ENCODE data around the gene INCA1.

The INCA1 gene

DNA sequence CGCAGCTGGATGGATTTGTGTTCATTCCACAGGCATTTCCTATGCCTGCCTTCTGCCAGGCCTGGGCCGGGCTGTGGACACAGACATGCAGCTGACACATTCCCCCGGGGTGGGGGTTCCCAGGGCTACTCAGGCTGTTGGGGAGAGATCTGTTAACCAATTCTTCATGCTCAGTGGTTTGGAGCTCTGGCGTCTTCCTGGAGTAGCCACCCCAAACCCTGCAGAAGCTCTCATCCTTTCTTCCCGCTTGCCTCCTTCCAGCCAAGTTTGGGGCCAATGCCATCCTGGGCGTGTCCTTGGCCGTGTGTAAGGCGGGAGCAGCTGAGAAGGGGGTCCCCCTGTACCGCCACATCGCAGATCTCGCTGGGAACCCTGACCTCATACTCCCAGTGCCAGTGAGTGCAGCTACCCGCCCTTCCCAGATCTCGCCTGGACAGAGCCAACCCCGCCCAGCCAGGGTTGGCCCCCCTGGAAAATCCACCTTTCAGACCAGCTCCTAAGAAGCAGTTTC lies 43.8 kb downstream of the INCA1 start:
- no peak for TF ChIP-seq POLR2A (IDR thresholded peaks at IDR 0.05; ENCODE audit: low read depth, low read length)
- TF ChIP-seq PAX5 (IDR thresholded peaks at IDR 0.05; ENCODE audit: insufficient read depth, low read length, severe bottlenecking): no peak
- TF ChIP-seq TAF1 (IDR thresholded peaks at IDR 0.05; ENCODE audit: low read depth, low read length): no peak
- TF ChIP-seq POLR2AphosphoS5 (IDR thresholded peaks at IDR 0.05; ENCODE audit: low read depth, low read length): no peak
- TF ChIP-seq SPI1 (IDR thresholded peaks at IDR 0.05; ENCODE audit: low read depth, low read length): no peak
- no peak for TF ChIP-seq POU2F2 (IDR thresholded peaks at IDR 0.05; ENCODE audit: low read depth, low read length)
- DNase-seq (ENCODE audit: insufficient read length, low spot score) (no peak), FAIRE-seq (no peak)

DNA sequence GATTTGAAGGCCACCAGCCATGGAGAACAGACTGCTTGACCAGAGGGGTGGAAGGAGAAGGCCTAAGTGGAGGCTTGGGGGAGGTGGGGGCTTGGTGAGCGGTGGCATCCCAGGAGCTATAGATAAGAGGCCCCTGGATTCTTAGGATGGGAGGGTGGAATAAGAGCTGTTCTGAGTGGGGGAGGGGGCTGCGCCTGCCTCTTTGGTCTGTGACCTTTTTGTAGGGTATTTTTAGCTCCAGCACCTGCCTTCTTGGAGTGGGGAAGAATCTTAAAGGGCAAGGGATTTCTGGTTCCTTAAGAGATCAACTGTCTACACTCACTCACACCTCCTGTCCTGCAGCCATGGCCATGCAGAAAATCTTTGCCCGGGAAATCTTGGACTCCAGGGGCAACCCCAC lies 45.8 kb downstream of the INCA1 start:
- TF ChIP-seq TAF1 (IDR thresholded peaks at IDR 0.05; ENCODE audit: low read depth, low read length): no peak
- no peak for TF ChIP-seq POLR2A (IDR thresholded peaks at IDR 0.05; ENCODE audit: low read depth, low read length)
- no peak for TF ChIP-seq SPI1 (IDR thresholded peaks at IDR 0.05; ENCODE audit: low read depth, low read length)
- TF ChIP-seq POU2F2 (IDR thresholded peaks at IDR 0.05; ENCODE audit: low read depth, low read length): no peak
- no peak for TF ChIP-seq PAX5 (IDR thresholded peaks at IDR 0.05; ENCODE audit: insufficient read depth, low read length, severe bottlenecking)
- TF ChIP-seq POLR2AphosphoS5 (IDR thresholded peaks at IDR 0.05; ENCODE audit: low read depth, low read length): no peak
- FAIRE-seq (no peak), DNase-seq (ENCODE audit: insufficient read length, low spot score) (no peak)

DNA sequence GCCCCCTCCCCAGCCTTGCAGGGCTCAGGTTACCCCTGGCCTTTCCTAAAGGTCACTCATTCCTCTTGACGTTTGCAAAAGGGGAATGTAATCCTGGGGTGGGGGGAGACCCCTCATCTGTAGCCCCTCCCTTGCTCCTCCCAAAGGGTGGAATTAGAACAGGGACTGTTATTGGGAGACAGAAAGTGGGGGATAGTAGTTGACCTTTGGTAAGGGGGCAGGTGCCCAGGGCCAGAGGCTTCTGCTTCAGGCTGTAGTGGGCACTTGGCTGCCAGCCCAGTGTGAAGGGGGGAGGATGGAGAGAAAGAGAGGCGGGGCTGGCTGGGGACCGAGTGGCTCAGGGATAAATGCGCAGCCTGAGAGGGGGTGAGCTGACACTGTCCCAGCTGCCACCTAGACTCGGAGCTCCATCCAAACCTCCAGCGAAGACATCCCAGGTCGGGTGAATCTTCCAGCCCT lies 46.5 kb downstream of the INCA1 start, which contains the start of gene ENO3:
Gene ENO3, plus strand, starts transcription at position 374 of the 459 bp plus-strand sequence. CDS start 711 bp downstream, outside the sequence.
- FAIRE-seq: peak; percentile 76
- TF ChIP-seq POLR2AphosphoS5 (IDR thresholded peaks at IDR 0.05; ENCODE audit: low read depth, low read length) (no peak), PAX5 (IDR thresholded peaks at IDR 0.05; ENCODE audit: insufficient read depth, low read length, severe bottlenecking) (no peak), TAF1 (IDR thresholded peaks at IDR 0.05; ENCODE audit: low read depth, low read length) (no peak), SPI1 (IDR thresholded peaks at IDR 0.05; ENCODE audit: low read depth, low read length) (no peak), POLR2A (IDR thresholded peaks at IDR 0.05; ENCODE audit: low read depth, low read length) (no peak), POU2F2 (IDR thresholded peaks at IDR 0.05; ENCODE audit: low read depth, low read length) (no peak)
- DNase-seq (ENCODE audit: insufficient read length, low spot score): no peak

DNA sequence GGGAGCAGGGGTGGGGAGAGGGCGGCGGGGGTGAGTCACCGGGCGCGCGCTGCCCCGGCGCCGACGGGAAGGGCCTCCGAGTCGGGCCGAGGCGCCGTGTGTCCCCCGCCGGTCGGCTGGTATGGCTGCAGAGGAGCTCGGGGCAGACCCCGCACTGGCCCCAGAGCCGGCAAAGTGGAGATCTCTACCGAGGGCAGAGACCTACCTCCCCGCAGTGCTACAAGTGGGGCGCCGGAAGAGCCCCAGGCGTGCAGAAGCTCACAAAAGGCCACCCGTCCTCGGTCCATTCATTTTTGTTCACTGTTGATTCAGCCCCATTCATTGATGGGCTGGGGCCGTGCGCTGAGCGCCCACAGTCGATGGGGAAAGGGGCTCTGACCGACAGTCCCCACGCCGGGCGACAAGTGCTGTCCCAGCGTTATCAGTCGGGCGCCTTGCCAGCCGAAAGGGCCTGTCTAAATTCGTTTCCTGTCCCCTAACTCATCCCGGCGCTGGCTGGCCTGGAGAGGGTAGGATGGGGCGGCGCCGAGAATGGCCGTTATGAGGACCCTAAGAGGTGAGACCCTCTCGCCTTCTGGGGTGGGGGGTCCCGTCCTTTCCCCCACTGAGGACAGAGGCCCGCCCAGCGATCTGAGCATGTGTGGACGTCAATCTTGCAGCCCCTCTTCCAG lies 47.1 kb downstream of the INCA1 start:
- FAIRE-seq (no peak), DNase-seq (ENCODE audit: insufficient read length, low spot score) (no peak)
- TF ChIP-seq POLR2A (IDR thresholded peaks at IDR 0.05; ENCODE audit: low read depth, low read length): peak; percentile 31
- no peak for TF ChIP-seq PAX5 (IDR thresholded peaks at IDR 0.05; ENCODE audit: insufficient read depth, low read length, severe bottlenecking)

DNA sequence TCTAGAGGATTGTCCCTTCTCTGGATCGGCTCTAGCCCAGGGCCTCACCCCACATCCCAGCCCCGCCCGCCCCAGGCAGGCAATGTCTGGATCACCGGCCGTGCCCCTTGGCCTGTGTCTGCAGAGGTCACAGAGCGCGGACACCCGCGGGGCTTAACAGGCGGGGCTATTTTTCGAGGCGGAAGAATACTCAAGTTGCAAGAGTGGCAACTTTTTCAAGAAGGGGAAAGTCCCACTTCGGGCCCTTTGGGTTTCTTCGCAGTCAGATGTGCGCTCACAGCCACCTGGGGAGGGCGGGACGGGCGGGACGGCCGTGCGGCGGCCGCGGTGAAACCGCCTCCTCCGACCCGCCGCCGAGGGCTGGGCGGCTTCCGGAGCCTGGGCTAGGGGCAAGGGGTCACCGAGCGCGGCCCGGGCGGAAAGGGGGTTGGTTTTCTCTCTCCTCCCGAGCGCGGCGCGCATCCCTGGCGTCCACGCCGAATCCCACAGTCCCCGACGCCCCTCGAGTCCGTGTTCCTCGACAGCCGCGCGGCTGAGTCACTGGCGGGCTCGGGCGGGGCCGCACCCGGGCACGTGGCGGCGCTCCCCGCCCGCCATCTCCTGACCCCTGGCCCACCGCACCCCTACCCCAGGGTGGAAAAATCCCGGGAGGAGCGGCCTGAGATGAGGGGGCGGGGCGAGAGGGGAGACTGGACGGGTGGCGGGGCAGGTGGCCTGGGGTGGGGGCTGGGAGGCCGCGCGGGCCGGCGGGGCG lies 47.8 kb downstream of the INCA1 start:
- DNase-seq (ENCODE audit: insufficient read length, low spot score) (peak; percentile 77), FAIRE-seq (no peak)
- TF ChIP-seq SPI1 (IDR thresholded peaks at IDR 0.05; ENCODE audit: low read depth, low read length): no peak
- TF ChIP-seq POU2F2 (IDR thresholded peaks at IDR 0.05; ENCODE audit: low read depth, low read length): 0 out of 2 replicates have a peak, but pooled peaks have one; percentile 18

DNA sequence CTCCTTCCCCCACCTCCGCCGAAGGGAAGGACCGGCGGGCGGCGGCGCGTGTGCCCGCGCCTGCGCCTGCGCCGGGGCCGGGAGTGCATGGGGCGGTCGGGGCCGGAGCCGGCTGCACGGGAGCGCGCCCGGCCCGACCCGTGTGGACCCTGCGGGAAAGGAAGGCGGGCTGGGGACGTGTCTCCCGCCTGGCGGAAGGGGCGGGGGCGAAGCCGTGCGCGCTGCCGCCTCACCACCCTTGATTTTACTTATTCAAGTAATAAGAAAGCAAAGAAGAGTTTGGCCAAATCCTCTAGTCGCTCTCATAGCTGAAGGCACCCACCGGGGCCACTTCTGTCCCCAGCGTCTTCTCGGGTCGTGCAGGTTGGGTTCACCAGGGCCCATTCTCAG lies 48.4 kb downstream of the INCA1 start:
- DNase-seq (ENCODE audit: insufficient read length, low spot score): peak; percentile 84
- FAIRE-seq: no peak
- TF ChIP-seq POLR2A (IDR thresholded peaks at IDR 0.05; ENCODE audit: low read depth, low read length) (no peak), TAF1 (IDR thresholded peaks at IDR 0.05; ENCODE audit: low read depth, low read length) (peak; percentile 54; the same call in 1 of the 2 replicates)

DNA sequence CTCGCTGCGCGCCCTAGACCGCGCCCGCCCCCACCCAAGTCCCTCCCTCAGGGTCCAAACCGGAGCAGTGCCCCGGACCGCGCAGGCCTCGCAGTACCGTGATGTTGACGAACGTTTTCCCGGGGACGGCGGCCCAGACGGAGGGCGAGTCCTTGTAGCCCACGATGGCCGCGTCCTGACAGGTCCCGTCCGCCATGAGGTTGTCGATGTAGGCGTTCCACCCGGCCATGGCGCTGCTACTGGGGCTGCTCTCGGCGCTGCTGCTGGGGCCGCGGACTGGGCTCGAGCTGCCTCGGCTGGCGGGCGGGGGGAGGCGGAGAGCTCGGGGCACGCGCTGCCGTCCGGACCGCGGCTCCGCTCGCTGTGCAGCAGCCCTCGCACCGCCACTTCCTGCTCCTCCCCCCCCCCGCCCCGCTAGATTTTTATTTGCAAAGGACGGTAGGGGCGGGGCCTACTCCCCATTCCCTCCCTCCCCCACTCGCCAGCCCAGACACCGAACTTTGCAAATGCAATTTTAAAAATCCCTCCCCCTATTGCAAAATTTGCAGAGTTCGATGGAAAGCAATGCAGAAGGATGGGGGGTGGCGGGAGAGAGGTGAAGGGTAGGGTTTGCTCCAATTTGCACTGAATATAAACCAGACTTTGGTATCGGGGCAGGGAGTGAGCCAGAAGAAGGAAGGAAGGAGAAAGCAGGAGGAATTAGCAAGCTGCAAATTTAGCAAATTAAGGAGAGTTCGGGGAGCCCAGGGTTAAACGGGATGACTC lies 49.0 kb downstream of the INCA1 start, which contains the start of gene PFN1:
Gene PFN1, minus strand, starts transcription at position 365 of the 765 bp plus-strand sequence. Its CDS starts 136 bp downstream, at position 229.
- TF ChIP-seq PAX5 (IDR thresholded peaks at IDR 0.05; ENCODE audit: insufficient read depth, low read length, severe bottlenecking): peak; percentile 33
- TF ChIP-seq SPI1 (IDR thresholded peaks at IDR 0.05; ENCODE audit: low read depth, low read length): no peak
- TF ChIP-seq POLR2A (IDR thresholded peaks at IDR 0.05; ENCODE audit: low read depth, low read length): peak; percentile 94
- peak; percentile 55; the same call in 1 of the 2 replicates for TF ChIP-seq POU2F2 (IDR thresholded peaks at IDR 0.05; ENCODE audit: low read depth, low read length)
- peak; percentile 83 for TF ChIP-seq POLR2AphosphoS5 (IDR thresholded peaks at IDR 0.05; ENCODE audit: low read depth, low read length)
- TF ChIP-seq TAF1 (IDR thresholded peaks at IDR 0.05; ENCODE audit: low read depth, low read length): peak; percentile 86
- DNase-seq (ENCODE audit: insufficient read length, low spot score) (peak; percentile 75), FAIRE-seq (peak; percentile 93)

DNA sequence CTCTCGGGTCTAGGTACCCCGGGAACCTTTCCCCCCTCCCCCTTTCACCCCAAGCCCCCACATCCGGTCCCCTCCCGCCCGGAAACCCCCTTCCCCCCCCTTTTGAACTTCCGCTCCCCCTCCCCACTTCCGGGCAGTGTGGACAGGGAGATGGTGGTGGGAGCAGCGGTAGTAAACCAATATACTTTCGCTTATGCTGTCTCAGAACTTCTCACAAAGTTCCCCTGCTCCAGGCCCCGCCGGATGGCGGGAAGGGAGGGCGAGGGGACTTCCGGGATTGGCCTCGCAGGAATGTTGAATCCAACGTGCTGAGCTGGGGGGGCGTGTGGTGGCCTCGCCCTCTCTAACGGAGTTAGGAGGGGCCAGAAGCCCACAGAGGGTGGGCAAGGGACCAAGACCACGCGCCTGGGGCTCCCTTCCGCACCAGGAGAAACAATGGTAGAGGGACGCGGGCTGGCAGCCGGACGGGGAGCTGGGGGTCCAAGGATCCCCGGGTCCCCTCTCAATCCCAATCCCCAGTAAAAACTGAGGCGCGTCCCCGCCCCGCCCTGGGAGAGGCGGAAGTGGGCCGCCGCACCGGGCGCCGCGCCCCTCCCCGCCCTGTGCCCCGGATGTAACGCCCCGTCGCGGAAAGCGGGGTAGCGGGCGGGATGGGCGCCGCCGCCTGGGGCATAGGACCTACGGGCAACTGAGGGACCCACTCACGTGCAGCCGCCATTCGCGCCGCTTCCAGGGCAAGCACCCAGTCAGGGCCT lies 49.7 kb downstream of the INCA1 start:
- DNase-seq (ENCODE audit: insufficient read length, low spot score): peak; percentile 53
- no peak for FAIRE-seq

More for the DNA sequence above, 49.7 kb downstream of the INCA1 start:
- TF ChIP-seq SPI1 (IDR thresholded peaks at IDR 0.05; ENCODE audit: low read depth, low read length) (peak; percentile 22; the same call in 1 of the 2 replicates), TAF1 (IDR thresholded peaks at IDR 0.05; ENCODE audit: low read depth, low read length) (peak; percentile 45; the same call in 1 of the 2 replicates), POLR2AphosphoS5 (IDR thresholded peaks at IDR 0.05; ENCODE audit: low read depth, low read length) (peak; percentile 51; the same call in 1 of the 2 replicates), POLR2A (IDR thresholded peaks at IDR 0.05; ENCODE audit: low read depth, low read length) (0 out of 2 replicates have a peak, but pooled peaks have one; percentile 36), POU2F2 (IDR thresholded peaks at IDR 0.05; ENCODE audit: low read depth, low read length) (no peak), PAX5 (IDR thresholded peaks at IDR 0.05; ENCODE audit: insufficient read depth, low read length, severe bottlenecking) (no peak)

Data from GM12891 (cell line).